Fibroblast of skin of right biceps (primary cell): ENCODE data around the gene EVC.

Experiments
- DNase-seq: peaks from one replicate; pipeline ENCODE4 v3.0.0-alpha.2; 2013

EVC gene

GRCh38 chr4:5758741-5759140, 47.7 kb downstream of the EVC start:
- DNase-seq: peak; percentile 95

- no peak for DNase-seq
Measured at GRCh38 chr4:5759236-5760075, 48.5 kb downstream of the EVC start.

- no peak for DNase-seq
Measured at GRCh38 chr4:5760246-5760645, 49.2 kb downstream of the EVC start.

- DNase-seq: no peak
Measured at GRCh38 chr4:5760936-5761480, 50.0 kb downstream of the EVC start.

- DNase-seq: no peak
Measured at GRCh38 chr4:5770051-5770450, 59.0 kb downstream of the EVC start.

GRCh38 chr4:5772528-5773270, 61.7 kb downstream of the EVC start:
- DNase-seq: no peak

DNA sequence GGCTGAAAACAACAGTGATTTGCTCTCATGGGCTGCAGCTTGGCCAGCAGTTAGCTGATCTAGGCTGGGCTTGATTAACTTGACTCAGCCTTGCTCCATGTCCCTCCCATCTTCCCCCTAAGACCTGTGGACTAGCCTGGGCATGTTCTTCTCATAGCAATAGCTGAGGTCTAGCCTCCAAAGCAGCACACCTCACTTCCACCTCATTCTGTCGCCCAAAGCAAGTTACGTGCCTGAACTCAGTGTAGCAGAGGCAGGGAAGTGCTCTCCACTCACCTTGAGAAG, 62.2 kb downstream of the EVC start:
- DNase-seq: peak; percentile 47

DNA sequence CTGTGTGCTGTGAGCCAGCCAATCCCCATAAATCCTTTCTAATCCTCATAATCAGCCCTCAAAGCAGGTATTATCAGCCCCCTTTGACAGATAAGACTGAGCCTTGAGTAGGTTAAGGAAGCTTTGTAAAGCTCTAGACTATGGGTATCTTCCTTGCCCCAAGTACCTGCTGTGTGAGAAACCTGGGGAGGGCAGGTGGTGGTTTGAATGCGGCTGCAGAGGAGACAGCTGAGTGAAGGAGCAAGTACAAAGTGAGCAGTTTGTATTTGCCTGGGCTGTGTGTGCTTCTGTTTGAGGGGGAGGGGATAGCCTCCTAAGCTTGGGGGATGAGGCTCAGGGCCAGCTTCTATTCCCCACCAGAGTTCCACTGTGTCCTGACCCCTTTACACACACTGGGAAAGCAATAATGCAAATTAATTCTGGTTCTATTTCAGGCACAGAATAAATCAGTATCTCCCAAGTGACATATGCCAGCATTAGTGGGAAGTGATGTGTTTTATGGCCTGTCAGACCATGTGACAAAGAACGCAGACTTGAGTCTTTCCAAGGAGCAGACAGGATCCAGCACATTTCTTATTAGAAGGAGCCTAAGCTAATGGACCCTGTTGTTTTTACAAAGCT, 63.5 kb downstream of the EVC start:
- DNase-seq: no peak

GRCh38 chr4:5776510-5776909, 65.5 kb downstream of the EVC start:
- no peak for DNase-seq

GRCh38 chr4:5780831-5781480, 70.0 kb downstream of the EVC start:
- peak; percentile 71 for DNase-seq

GRCh38 chr4:5781691-5782090, 70.7 kb downstream of the EVC start:
- no peak for DNase-seq

DNA sequence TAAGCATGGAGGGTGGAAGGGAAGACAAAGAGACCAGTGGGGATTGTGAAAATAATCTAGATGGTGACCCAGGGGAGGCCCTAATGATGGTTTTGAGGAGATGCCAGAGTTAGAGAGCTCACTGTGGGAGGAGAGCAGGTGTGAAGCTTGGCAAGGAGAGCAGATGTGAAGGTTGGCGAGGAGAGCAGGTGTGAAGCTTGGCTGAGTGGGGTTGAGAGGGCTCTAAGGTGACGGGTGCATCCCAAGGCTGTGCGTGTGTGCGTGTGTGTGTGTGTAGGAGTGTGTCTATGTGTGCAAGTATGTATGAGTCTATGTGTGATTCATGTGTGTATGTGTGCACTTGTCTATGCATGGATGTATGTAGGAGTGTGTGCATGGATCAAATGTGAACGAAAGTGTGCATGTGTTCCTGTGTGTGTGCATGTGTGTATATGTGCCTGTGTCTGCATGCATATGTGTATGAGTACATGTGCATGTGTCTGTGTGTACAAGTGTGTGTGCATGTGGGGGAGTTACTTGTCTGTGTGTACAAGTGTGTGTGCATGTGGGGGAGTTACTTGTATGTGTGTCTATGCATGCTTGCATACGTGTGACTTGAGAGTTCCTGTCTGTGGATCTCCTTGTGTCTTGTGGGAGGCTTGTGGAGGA, 72.0 kb downstream of the EVC start:
- no peak for DNase-seq

DNA sequence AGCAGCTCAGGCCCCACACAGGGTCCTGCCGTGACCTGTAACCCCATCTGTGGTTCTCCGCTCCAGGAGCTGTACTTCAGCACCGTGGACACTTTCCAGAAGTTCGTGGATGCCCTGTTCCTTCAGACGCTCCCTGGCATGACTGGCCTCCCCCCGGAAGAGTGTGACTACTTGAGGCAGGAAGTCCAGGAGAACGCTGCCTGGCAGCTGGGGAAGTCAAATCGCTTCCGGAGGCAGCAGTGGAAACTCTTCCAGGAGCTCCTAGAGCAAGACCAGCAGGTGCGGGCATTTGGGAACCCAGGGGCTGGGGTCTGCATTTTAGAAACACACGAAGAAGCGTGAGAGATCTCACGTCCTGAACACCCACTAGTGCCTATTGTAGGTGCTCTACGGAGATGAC, 72.5 kb downstream of the EVC start:
- DNase-seq: no peak

DNA sequence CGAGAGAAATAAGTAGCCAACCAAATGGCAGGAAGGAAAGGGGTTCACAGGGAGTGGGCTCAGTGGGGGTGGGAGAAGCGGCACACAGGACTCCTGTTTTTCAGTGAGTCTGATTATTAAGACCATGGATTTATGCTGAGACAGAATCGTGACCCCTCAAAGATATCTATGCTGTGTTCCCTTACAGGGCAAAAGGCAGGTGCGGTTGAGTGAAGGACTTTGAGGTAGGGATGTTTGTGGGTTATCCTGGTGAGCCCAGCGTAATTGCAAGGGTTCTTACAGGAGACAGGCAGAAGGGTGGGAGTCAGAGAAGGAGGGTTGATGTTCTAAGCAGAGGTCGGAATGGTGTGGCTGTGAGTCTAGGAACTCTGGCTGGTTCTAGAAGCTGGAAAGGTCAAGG, 73.0 kb downstream of the EVC start:
- DNase-seq: no peak

GRCh38 chr4:5784960-5785611, 74.1 kb downstream of the EVC start:
- no peak for DNase-seq

DNA sequence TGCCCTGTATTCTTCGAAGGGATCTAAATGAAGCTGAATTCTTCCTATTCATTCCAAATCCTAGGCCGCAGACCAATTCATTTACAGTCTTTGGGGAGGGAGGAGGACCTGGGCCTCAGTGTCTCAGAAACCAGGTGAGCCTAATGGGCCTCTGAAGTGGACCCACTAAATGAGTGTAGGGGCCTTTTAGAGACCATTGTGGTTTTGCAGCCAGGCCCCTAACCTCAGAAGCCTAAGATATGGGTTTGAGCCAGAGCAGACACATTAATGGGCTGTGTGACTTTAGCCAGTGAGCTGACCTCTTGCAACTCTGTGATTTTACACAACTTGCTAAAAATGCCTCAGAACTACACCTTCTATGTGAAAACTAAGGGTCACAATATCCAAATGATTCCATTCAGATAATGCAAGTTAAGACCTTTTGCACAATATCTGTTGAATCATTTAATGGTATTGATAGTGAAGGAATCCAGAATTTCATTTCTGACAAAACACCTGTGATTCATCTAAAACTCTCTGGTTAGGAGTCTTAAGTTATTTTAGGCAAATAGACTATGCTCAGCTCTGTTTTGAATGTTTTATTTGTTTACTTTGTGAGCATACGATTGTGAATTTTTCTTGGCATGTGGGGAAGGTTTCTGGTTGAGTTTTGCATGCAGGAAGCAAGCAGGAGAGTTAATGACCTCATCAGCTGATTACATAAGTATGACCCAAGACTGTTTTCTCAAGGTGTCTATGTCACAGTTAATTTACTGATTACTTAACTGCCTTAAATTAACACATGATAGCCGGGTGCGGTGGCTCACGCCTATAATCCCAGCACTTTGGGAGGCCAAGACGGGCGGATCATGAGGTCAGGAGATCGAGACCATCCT, 75.0 kb downstream of the EVC start:
- peak; percentile 22 for DNase-seq

DNA sequence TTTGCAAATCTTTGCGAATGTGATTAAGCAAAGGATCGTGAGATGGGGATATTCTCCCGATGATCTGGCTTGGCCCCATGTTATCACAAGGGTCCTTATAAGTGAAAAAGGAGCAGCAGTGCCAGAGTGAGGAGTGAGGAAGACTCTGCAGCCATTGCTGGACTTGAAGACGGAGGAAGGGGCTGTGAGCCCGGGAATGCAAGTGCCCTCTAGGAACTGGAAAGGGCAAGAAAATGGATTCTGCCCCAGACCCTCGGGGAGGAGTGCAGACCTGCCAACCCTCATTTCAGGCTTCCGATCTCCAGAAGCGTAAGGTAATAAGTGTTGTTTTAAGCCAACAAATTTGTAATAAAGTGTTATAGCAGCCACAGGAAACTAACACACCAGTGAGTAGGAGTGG, 76.3 kb downstream of the EVC start:
- DNase-seq: no peak

DNA sequence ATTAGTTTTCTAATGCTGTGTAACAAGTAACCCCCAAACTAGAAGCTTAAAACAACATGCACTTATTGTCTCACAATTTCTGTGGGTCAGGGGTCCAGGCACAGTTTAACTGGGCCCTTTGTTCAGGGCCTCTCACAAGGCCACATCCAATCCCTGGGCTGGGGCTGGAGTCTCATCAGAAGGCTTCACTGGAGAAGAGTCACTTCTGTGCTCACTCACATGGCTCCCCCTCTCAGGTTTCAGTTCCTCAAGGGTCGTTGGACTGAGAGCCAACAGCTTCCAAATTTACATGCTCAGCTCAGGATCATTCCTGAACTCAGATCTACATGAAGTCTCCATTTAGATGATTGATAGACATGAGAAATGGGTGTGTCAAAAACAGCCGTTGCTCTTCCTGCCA, 77.1 kb downstream of the EVC start:
- no peak for DNase-seq

GRCh38 chr4:5789141-5789540, 78.1 kb downstream of the EVC start:
- no peak for DNase-seq

GRCh38 chr4:5790546-5790857, 79.5 kb downstream of the EVC start:
- no peak for DNase-seq

DNA sequence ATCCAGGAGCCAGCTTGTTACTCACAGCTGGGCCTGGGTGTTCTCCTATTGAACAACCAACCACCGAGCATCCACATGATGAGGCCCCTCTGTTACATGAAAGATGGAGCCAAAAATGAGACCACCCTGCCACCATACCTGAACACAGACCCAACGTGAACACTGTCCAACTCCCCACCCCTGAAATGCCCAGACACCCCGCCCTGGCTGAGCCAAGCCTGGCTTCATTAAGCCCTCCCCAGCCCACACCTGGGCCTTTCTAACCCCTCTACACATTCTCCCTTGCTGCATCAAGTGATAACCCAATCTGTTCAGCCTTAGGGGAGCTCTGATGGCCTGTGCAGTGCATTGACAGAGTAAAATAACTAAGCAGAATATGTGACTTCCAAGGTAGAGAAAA, 80.7 kb downstream of the EVC start:
- no peak for DNase-seq
